Ammon's horn (tissue), 1 donor: ENCODE results near the gene DENND1B.
A peak's percentile ranks its signal among the peaks of the same experiment; 100 is the strongest.
"Not testable (repeated sequence)": the region's sequence is repeated elsewhere in the genome, so short reads cannot be mapped to it uniquely, and the experiment has no call there.

ENCODE experiments used
- DNase-seq: peaks from one replicate; pipeline ENCODE4 v3.0.0-alpha.2; 2016; ENCODE audit warnings: low spot score

DENND1B gene

DNA sequence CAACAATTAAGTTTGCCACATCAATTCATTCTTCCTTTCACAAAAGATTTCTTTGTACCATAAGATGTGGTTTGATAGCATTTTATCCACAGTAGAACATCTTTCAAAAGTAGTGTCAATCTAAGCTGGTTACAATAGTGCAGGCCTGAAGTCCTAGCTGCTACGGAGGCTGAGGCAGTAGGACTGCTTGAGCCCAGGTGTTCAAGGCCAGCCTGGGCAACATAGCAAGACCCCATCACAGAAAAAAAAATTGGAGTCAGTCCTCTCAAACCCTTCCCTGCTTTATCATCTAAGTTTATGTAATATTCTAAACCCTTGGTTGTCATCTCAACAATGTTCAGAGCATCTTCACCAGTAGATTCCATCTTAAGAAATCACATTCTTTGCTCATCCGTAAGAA, 31.7 kb downstream of the DENND1B start:
- no peak for DNase-seq

DNA sequence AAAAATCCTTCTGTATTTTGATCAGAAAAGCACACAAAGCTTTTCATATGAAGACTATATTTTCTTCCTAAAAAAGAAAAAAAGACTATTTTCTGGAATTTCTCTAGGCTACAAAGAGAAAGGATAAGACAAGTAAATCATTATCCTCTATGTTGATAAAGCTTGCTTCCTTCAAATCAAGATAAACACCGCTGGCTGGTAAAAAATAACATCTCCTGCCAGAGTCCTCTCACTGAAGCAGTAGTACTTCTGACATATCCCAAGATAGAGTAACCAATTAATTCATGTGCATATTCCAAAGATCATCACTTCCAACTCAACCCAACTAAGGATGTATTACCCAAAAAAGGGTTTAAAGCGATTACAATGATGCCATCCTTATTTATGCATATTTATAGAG, 34.3 kb downstream of the DENND1B start:
- DNase-seq: no peak

DNA sequence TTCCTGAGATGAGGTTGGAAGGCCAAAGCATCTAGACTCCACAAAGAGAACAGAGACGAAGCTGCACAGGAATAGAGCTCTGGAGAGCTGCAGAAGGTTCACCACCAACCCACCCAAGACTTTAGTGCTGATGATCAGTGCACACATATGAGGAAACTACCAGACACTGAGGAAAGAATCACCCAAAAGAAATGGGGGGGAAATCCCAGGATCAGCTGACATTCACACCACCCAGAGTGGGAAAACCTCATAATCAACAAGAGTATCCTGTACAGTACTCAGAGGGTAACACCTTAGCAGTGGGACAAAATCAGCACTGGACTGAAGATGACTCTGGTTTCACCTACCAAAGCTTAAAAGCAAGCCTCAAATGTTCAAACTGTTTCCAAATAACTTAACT, 36.4 kb downstream of the DENND1B start:
- no peak for DNase-seq

DNA sequence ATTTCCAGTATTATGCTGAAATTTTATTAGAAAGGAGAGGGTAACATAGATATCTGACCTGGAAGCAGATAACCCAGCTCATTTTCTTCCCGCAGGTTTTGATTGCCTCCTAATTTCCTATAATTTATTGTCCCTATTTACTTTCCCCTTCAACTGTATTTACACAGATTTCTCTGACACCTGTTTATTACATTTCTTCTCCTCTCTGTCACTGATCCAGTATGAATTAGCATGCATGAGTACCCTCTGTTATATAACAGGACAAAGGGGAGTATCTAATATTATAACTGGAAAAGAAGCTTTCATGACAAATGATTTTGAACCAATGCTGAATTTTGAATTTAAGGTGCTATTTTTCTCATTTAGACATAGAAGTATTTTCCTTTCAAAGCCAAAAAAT, 37.4 kb downstream of the DENND1B start:
- DNase-seq: no peak

DNA sequence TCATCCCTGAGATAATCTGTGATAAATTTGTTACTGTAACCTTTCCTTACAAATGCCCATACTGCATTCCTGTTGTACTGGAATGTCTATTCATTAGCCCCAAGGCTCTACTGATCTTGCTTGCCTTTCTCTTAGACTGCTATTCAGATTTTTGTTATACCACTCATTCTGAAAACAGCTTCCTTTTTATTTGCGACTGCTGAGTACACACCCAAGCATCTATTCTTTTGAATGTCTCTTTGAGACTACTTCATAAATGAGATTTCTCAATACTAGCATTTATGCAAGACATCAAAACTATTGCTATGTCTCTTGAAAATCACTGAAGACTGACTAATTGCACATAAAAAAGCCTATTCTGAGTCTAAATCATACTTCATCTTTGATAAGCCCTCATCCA, 38.6 kb downstream of the DENND1B start:
- DNase-seq: no peak

DNA sequence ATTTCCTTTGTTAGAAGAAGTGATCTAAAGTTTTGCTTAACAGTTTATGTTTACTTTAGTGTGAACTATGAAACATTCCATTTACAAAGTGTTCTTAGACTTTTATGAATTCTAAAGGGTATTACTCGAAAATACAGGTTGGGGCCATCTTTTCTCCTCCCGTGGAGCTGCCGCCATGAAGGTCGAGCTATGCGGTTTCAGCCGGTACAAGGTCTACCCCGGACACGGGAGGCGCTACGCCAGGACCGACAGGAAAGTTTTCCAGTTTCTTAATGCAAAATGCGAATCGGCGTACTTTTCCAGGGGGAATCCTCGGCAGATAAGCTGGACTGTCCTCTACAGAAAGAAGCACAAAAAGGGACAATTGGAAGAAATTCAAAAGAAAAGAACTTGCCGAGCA, 39.8 kb downstream of the DENND1B start:
- no peak for DNase-seq

DNA sequence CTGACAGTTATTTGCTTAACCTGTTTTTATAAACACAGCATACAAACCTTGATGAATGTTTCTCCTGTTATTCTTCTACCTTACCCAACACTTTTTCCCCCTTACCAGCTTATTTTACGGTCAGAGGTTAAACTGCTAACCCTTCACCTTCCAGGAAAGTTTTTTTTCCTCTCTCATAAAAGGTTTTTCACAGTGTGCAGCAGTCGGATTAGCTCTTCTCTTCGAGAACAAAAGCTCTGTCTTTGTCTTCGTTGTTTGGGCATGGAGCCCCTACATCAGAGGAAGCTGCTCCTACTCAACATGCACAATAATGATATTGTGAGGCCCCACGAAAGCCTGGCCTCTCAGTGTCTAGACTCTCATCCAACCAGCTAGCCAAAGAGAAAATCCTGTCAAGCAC, 42.0 kb downstream of the DENND1B start:
- DNase-seq: peak; percentile 40

DNA sequence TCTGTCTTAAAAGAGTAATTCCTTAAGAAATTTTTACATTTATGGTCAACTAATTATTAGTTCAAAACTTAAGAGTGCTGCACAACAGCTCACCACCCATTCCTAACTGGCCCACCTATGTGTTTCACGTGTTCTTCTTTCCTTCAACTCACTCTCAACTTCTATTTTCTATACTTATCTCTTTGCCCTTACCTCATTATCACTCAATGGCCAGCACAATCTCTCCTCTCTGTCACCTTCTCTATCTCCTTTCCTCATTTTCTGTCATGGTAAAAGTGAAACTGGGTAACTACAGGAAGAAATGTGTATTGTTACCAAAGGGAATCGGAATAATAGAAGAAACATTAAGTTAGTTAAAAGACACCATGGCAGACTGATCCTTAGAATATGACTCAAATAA, 43.1 kb downstream of the DENND1B start:
- DNase-seq: no peak

DNA sequence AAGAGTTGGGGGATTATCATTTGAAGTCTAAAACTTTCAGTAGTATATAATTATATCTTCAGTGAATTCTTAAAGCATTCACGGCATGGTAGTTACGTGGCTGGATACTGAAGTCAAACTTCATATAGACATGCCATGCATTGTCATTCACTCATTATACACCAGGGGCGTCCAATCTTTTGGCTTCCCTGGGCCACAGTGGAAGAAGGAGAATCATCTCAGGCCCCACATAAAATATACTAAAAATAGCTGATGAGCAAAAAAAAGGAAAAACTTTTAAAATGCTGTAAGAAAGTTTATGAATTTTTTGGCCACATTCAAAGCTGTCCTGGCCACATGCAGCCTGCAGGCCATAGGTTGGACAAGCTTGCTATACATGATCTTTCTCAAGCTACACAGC, 43.8 kb downstream of the DENND1B start:
- DNase-seq: no peak

DNA sequence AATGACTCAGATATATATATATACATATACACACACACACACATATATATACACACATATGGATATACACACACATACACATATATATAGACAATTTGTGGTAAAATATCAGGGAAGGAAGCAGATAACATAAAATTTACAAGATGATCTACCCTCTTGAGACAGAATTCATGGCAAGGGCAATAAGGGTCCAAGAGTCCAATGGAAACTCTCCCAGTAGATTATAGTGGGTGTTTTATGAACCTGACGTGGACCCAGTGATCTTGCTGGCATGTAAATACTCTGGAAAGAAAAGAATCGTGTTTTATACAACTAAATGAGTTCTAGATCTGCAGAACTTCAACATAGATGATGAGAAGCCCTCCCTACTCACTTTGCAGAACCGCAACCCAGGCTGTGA, 49.3 kb downstream of the DENND1B start:
- DNase-seq: no peak

DNA sequence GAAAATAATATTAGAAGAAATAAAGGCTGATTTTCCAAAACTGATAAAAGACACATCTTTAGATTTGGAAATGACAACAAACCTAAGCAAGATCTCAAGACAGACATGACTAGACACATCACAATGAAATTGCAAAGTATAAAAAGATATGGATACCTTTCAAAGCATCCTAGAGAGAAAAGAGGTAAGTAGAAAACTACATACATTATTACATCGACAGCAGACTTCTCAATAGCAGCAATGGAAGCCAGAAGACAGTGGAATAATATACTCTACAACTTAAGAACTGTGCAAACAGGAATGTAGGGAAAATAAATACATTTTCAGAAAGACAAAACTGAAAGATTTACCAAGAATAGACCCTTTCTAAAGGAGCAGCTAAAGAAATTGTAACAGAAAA, 50.2 kb downstream of the DENND1B start:
- no peak for DNase-seq

DNA sequence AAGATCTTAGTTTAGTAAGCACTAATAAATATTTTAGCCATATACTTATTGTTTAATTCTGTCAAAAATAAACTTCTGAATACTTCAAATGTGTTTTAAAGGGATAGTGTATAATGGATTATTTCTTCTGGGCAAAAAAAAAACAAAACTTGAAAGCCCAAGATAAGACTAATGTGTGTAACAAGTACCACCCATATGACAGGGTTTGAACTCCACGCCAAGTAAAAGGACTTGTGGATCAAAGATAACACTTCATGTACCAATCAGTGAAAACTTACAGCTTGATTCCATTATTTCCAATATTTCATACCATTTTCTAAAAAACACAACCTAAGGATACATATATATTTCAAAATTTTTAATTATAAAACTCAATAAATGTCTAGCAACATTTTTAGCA, 59.5 kb downstream of the DENND1B start:
- DNase-seq: no peak

DNA sequence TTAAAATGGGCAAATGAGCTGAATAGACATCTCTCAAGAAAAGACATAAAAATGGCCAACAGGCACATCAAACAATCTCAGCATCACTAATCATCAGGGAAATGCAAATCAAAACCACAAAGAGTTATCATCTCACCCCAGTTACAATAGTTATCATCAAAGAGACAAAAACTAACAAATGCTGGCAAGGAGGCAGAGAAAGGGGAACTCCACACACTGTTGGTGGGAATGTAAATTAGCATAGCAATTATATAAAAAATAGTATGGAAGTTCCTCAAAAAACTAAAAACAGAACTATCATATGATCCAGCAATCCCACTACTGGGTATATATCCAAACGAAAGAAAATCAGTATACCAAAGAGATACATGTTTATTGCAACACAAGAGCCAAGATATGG, 68.7 kb downstream of the DENND1B start:
- no peak for DNase-seq

DNA sequence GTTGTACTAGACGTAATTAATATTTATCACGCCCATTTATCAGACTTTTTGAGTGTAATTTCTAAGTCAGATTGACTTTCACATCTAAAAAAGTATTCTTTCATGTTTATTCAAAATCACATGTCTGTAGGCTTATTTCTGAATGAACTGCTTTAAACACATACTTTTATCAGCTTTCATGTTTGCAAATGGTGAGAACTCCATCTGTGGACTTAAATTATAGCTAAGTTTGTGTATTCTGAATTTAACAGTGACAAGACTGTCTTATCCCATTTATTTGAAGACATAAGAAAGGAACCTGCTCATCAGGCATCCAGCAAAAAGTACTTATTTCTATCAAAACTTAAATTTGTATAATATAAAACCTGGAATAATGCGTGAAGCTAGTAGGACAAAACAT, 69.3 kb downstream of the DENND1B start:
- DNase-seq: no peak

DNA sequence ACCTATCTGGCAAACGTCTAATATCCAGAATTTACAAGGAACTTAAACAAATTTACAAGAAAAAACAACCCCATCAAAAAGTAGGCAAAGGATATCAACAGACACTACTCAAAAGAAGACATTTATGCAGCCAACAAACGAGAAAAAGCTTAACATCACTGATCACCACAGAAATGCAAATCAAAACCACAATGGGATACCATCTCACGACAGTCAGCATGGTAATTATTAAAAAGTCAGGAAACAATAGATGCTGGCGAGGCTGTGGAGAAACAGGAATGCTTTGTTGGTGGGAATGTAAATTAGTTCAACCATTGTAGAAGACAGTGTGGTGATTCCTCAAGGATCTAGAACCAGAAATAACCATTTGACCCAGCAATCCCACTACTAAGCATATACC, 74.6 kb downstream of the DENND1B start:
- not testable (repeated sequence) for DNase-seq

DNA sequence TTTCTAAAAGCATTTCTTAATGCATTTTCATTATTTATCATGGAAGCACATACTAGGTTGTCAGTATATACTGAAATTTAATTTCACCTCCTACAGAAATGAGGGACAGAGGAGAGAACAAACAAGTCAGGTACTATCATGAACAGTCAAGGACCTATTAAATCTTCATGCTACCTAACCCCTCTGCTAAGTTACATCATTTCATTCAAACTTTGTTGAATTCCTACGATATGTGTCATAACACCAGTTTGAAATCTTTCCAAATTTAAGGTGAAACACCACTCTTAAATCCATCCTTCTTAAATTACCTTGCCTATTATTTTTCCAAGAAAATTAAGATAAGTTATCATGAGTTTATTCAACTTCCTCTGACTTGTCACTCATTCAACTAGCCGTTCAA, 78.9 kb downstream of the DENND1B start:
- DNase-seq: no peak

DNA sequence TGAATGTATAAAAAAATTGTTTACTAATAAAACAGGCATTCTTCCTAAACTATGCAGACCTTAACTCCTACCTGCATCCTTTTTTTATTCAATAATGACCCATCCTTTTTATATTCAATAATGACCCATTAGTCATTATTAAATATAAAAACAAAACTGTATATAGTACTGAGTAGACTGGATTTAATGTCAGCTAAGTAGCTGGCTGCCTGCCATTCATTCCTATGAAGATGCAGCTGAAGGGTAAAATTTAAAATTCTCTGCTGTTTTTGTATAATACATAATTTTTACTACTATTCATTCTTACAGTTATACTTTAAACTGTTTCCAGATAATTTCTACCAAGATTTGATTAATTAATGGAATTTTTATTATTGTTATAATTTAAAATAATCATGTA, 79.3 kb downstream of the DENND1B start:
- DNase-seq: no peak

DNA sequence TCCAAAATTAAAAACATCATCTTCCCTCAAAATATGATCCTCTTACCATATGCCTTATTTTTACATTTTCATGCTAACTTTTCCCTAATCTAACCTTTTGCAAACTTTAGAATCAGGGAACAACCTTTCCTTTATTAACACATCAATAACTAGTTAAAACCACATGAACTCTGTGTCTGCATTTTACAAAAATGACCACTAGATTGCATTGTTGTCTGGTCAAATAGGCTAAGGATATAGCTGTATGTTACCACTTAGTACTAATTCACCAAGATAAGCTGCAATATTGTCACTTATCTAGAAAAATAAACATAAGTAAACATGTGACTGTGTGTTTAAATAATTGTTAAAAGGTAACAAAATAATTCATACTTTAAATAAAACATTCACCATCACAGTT, 82.3 kb downstream of the DENND1B start:
- DNase-seq: no peak

DNA sequence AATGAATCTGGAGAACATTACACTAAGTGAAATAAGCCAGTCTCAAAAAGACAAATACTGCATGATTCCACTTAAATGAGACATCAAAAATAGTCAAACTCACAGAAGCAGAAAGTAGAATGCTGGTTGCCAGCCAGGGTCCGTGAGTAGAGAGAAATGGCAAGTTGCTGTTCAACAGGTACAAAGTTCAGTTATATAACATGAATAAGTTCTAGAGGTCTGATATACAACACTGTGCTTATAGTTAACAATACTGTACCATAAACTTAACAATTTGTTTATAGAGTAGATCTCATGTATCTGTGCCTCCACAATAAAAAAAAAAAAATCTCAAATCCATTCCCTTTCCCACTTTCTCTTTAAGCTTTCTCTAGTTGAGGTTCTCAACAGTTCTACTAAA, 83.5 kb downstream of the DENND1B start:
- no peak for DNase-seq

DNA sequence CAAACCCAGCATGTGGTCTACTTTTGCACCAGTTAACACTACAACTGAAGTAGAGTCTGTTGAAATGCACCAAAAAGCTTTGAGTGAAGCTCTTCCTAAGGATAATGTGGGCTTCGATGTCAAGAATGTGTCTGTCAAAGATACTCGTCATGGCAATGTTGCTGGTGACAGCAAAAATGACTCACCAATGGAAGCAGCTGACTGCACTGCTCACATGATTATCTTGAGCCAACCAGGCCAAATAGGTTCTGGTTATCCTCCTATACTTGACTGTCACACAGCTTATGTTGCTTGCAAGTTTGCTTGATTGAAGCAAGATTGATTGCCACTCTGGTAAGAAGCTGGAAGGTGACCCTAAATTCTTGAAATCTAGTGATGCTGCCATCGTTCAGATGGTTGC, 85.2 kb downstream of the DENND1B start:
- no peak for DNase-seq

DNA sequence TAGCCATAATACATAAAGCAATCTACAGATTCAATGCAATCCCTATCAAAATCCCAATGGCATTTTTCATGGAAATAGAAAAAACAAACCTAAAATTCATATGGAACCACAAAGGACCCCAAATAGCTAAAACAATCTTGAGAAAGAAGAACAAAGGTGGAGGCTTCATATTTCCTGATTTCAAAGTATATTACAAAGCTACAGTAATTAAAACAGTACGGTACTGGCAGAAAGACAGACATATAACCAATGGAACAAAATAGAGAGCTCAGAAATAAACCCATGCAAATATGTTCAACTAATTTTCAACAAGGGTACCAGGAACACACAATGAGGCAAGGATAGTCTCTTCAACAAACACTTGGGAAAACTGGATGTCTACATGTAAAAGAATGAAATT, 87.0 kb downstream of the DENND1B start:
- no peak for DNase-seq

DNA sequence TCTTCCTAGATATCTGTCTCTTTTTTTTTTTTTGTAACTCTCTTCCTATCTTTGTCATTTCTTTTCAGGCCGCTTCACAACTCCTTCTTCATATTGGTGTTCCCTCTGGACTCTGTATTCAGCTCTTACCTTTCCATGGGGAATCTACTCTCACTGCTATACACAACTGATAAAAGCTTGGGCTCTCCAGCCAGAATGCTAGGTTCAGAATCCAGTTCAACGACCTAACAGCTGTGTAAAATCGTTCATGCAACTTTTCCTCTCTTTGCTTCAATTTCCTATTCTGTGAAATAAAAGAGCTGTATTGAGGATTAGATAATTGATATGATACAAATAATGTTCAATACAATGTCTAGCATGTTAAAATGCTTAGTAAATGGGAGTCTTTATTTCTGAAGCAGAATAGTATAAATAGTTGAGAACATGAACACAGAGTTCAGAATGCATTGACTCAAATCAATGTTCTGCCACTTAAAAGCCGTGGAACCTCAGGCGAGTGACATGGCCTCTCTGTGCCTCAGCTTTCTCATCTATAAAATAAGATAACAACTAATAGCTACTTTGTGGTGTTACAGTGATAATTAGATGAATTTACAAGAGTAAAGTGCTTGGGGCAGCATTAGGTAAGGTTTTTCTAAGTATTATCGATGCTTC, 88.5 kb downstream of the DENND1B start:
- no peak for DNase-seq

DNA sequence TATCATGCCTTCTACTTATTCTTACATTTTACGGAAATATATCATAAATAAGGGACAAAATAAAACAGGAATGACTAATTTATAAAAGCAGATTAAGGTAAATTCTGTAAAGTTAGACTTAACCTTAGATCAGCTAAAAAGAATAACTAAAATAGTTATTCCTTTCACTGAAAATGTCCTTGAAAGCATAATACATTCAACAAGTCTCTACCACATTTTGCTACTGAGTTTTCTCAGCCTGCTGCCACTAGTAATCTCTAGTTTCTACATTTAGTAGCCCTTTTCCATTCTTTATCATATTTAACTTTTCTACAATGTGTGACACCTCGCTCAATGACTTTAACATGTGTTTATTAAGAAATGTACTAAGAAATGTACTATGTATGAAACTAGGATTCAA, 89.0 kb downstream of the DENND1B start:
- no peak for DNase-seq

DNA sequence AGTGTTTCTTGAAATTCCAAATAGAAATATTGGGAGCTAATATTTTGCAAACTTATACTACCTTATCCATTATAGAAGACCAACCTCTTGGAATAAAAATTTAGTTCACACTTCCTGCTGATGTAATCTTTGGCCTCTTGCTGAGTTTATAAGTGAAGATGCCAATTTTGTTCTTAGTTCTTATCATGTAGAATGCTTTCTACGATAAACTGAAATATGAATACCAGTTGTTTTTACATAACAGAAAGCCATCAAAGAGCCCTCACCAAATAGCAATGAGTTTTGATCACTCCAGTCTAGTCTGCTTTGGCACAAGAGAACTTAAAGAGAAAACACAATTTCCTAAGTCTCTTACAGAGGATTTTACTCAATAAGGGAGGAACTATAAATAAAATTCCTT, 89.5 kb downstream of the DENND1B start:
- no peak for DNase-seq
